ENCODE data around the gene NTN1.

GRCh38 chr17:9185688-9186284, 164.5 kb downstream of the NTN1 start:
- TF ChIP-seq EZH2 (IDR thresholded peaks at IDR 0.05; ENCODE audit: insufficient read depth, poor library complexity, severe bottlenecking) (no peak), EZH2phosphoT487 (IDR thresholded peaks at IDR 0.05; ENCODE audit: insufficient read depth, low read depth) (no peak)
